H1 (cell line): Measurements from ENCODE around the gene CDK5RAP2. TPM values are rescaled to one million over a fixed set of nuclear protein-coding genes. Genes with fewer than 3 reads are reported as not detected.

Experiments used
- BCL11A ChIP-seq, 2 experiments: IDR thresholded peaks; one replicate each; pipeline ENCODE4 v1.6.1; 2011; ENCODE audit warnings: low read depth in 2 of 2, low read length in 2 of 2, mild to moderate bottlenecking in 2 of 2
- CHD7 ChIP-seq: fragments of 300-600 bp; sonication (generic); IDR thresholded peaks from 2 replicates; pipeline ENCODE4 v1.7.1; 2012; ENCODE audit warnings: low read length, moderate library complexity, mild to moderate bottlenecking, inconsistent platforms; ENCODE audit not compliant: insufficient replicate concordance
- FOSL1 ChIP-seq: IDR thresholded peaks from 2 replicates; pipeline ENCODE4 v1.6.1; 2011; ENCODE audit warnings: mild to moderate bottlenecking, low read depth, low read length, moderate library complexity; ENCODE audit not compliant: insufficient read depth
- JUN ChIP-seq: IDR thresholded peaks from 2 replicates; pipeline ENCODE4 v1.6.1; 2011; ENCODE audit warnings: low read depth, mild to moderate bottlenecking, improper control_type of control experiment, low read length
- RAD21 ChIP-seq, 2 experiments: IDR thresholded peaks in 1 of 2; conservative IDR thresholded peaks in 1 of 2; 2 replicates each; pipeline ENCODE4 v1.6.1; 2011; ENCODE audit warnings: low read depth in 2 of 2, low read length in 2 of 2, improper control_type of control experiment in 1 of 2, inconsistent platforms in 1 of 2, mild to moderate bottlenecking in 1 of 2, moderate library complexity in 1 of 2
- RFX5 ChIP-seq: IDR thresholded peaks from 2 replicates; pipeline ENCODE4 v1.6.1; 2011; ENCODE audit warnings: low read depth, low read length, improper control_type of control experiment, borderline replicate concordance
- SIRT6 ChIP-seq: IDR thresholded peaks from one replicate; pipeline ENCODE4 v1.7.1; 2012; ENCODE audit warnings: low read length, inconsistent platforms
- SIX5 ChIP-seq: IDR thresholded peaks from 2 replicates; pipeline ENCODE4 v1.6.1; 2011; ENCODE audit warnings: mild to moderate bottlenecking, low read depth, low read length
- SP4 ChIP-seq: IDR thresholded peaks from 2 replicates; pipeline ENCODE4 v1.6.1; 2012; ENCODE audit warnings: low read length, inconsistent platforms
- USF2 ChIP-seq: IDR thresholded peaks from 2 replicates; pipeline ENCODE4 v1.6.1; 2011; ENCODE audit warnings: low read length, improper control_type of control experiment
- ZNF274 ChIP-seq: IDR thresholded peaks from 2 replicates; pipeline ENCODE4 v1.7.0; 2012; ENCODE audit warnings: low read length, borderline replicate concordance; ENCODE audit errors: extremely low read depth
- polyA plus RNA-seq, 7 experiments: library from polyadenylated mRNA; depleted of rRNA in 3 of 7; stranded (reverse) in 5 of 7; unstranded in 2 of 7; fragments of >200 nt in 5 of 7; fragments of 200-250 nt in 2 of 7; gene quantifications; 1 replicate in 5 of 7; 2 replicates in 1 of 7; 4 replicates in 1 of 7; pipeline versions ENCODE4 v1.2.1 to v1.2.3, GENCODE V29; 2011 to 2013; ENCODE audit warnings: missing spikeins in 2 of 7, mixed read lengths in 2 of 7
- total RNA-seq: library from RNA; stranded (reverse); fragmentation: NEBNext Ultra II Directional; extraction: Animal tissue kit (Norgen Biotek cat#: 25700); gene quantifications from 2 replicates; pipeline ENCODE4 v1.2.1, GENCODE V29; 2021

Gene CDK5RAP2
- total and polyA plus RNA-seq, 2 of the 8 experiments (the other 6 are each of a cell fraction or from before 2014, with no cell fraction given): 19.8 to 49.4 TPM

GRCh38 chr9:120555839-120556238, 24.1 kb downstream of the CDK5RAP2 start (continued):
- TF ChIP-seq CHD7: no peak
- no peak for TF ChIP-seq FOSL1
- no peak for TF ChIP-seq RFX5
- no peak for TF ChIP-seq SIX5
- TF ChIP-seq USF2: no peak
- TF ChIP-seq SP4: no peak
- TF ChIP-seq JUN: no peak
- TF ChIP-seq BCL11A (IDR thresholded peaks at IDR 0.05; ENCODE audit: low read depth in 2 of 2, low read length in 2 of 2): no peak
- TF ChIP-seq ZNF274: no peak
- TF ChIP-seq SIRT6: no peak
- no peak for TF ChIP-seq RAD21 (IDR thresholded peaks at IDR 0.05 in 1 of 2, conservative IDR thresholded peaks at IDR 0.05 in 1 of 2; ENCODE audit: low read depth in 2 of 2, low read length in 2 of 2)
